GM13976 (cell line): ENCODE data around the gene MCMBP.

Experiments used
- DNase-seq: peaks from one replicate; pipeline ENCODE4 v3.0.0; 2012; ENCODE audit warnings: low spot score
- CTCF ChIP-seq: IDR thresholded peaks from 2 replicates; pipeline ENCODE4 v1.5.1; 2012; ENCODE audit warnings: borderline replicate concordance, mild to moderate bottlenecking; ENCODE audit not compliant: insufficient read depth; ENCODE audit errors: extremely low read depth, missing control alignments, control extremely low read depth
- in situ Hi-C: fragments of 300-500 bp; cut with MboI; formaldehyde crosslinking; loops from one replicate; pipeline ENCODE4 v1.12.0; 2022; ENCODE audit warnings: low sequenced_read_pairs, mixed read lengths, inconsistent platforms; ENCODE audit not compliant: unreplicated experiment

MCMBP gene

GRCh38 chr10:119849031-119849789, 23.4 kb downstream of the MCMBP start:
- no peak for TF ChIP-seq CTCF
- in situ Hi-C loops: no loop called here
- no peak for DNase-seq

GRCh38 chr10:119845656-119846055, 27.0 kb downstream of the MCMBP start:
- TF ChIP-seq CTCF: no peak
- no peak for DNase-seq
- in situ Hi-C loops: no loop called here

GRCh38 chr10:119834188-119834587, 38.5 kb downstream of the MCMBP start:
- TF ChIP-seq CTCF: no peak
- in situ Hi-C loops: no loop called here

GRCh38 chr10:119832951-119833350, 39.7 kb downstream of the MCMBP start:
- TF ChIP-seq CTCF: no peak
- DNase-seq: no peak
- in situ Hi-C loops: no loop called here

More at GRCh38 chr10:119834188-119834587, 38.5 kb downstream of the MCMBP start:
- peak; percentile 14 for DNase-seq

- TF ChIP-seq CTCF: no peak
- in situ Hi-C loops: no loop called here
- DNase-seq: no peak
Observed at GRCh38 chr10:119831656-119832055, 41.0 kb downstream of the MCMBP start.

- no peak for TF ChIP-seq CTCF
- in situ Hi-C loops: no loop called here
- no peak for DNase-seq
Observed at GRCh38 chr10:119830851-119831250, 41.8 kb downstream of the MCMBP start.
